Fibroblast of skin of scalp (primary cell): ENCODE results near the gene SPAG17.
A peak's percentile ranks its signal among the peaks of the same experiment; 100 is the strongest.

Source experiments
- DNase-seq: peaks from one replicate; pipeline ENCODE4 v3.0.0-alpha.2; 2013

SPAG17 gene

GRCh38 chr1:118160806-118161205, 24.2 kb downstream of the SPAG17 start:
- peak; percentile 71 for DNase-seq

DNA sequence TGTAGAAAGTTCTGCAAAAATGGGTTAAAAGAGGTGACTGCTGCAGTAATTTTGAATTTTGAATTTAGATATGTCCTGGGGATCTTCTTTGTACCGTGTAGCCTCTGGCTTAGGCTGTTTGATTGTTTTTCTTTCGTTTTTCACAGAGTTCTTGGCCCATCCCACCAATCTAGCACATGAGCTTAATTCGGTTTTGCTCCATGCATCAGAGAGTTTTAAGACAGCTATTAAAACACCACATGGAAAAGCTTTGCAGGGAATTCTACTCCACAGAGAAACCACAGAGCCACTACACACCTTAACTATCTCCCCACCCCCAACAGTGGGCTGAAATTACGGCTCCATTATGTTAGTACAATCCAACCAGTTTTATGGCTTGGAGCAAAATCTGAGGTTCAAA, 25.5 kb downstream of the SPAG17 start:
- peak; percentile 26 for DNase-seq

DNA sequence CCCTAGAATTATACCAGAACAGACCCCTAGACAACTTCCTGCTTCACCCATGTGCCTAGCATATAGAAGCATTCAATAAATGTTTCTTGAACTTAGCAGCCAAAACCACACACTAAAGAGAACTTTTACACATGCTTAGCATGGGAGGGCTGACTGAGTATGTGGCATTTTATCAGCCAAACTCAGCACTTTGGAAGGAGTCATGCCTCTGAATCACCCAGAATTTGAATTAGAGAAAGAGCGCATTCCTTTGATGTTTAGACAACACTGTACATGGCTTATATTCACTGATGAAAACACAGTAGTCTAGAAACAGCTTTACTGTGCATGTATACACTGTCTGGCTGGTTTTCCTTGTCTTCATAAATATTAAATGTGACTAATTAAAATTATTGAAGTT, 26.1 kb downstream of the SPAG17 start:
- DNase-seq: peak; percentile 94

- no peak for DNase-seq
Measured at GRCh38 chr1:118157506-118157905, 27.5 kb downstream of the SPAG17 start.

GRCh38 chr1:118155106-118155505, 29.9 kb downstream of the SPAG17 start:
- no peak for DNase-seq

- DNase-seq: peak; percentile 56
Measured at GRCh38 chr1:118154220-118154619, 30.8 kb downstream of the SPAG17 start.

- DNase-seq: peak; percentile 70
Measured at GRCh38 chr1:118151312-118151937, 33.6 kb downstream of the SPAG17 start.

- no peak for DNase-seq
Measured at GRCh38 chr1:118149799-118150198, 35.2 kb downstream of the SPAG17 start.

DNA sequence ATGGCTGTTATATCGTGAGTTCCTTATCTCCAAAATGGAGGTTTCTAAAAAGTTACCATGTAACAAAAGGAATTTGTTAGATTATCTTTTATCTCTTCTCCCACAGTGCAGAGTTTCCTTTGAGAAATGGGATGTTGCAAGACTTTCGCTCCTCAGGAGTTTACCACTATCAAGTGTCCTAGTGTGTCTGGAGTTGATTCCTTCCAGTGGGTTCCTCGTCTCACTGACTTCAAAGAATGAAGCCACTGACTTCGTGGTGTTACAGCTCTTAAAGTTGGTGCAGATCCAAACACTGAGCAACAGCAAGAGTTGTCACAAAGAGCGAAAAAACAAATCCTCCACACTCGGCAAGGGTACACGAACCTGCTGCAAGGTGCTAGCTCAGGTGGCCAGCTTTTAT, 37.0 kb downstream of the SPAG17 start:
- DNase-seq: peak; percentile 46

GRCh38 chr1:118147522-118147921, 37.5 kb downstream of the SPAG17 start:
- peak; percentile 91 for DNase-seq

- DNase-seq: peak; percentile 50
Measured at GRCh38 chr1:118145721-118146120, 39.3 kb downstream of the SPAG17 start.

- peak; percentile 44 for DNase-seq
Measured at GRCh38 chr1:118144684-118145083, 40.3 kb downstream of the SPAG17 start.

GRCh38 chr1:118143831-118144230, 41.2 kb downstream of the SPAG17 start:
- peak; percentile 74 for DNase-seq

DNA sequence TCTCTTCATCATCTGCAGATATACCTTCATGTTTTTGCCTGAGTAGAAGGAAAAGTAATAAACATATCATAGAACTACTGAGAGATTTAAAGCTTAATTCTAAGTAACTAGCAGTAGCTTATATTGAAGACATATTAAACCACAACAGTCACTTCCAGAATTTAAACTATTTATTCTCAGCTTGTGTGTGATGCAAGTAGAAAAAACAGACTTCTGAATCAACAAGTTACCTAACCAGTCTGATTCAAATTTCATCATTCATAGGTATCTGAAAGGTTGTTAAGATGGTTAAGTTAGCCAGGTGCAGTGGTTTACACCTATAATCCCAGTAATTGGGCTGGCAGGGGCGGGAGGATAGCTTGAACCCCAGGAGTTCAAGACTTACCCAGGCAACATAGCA, 41.9 kb downstream of the SPAG17 start:
- DNase-seq: peak; percentile 45

DNA sequence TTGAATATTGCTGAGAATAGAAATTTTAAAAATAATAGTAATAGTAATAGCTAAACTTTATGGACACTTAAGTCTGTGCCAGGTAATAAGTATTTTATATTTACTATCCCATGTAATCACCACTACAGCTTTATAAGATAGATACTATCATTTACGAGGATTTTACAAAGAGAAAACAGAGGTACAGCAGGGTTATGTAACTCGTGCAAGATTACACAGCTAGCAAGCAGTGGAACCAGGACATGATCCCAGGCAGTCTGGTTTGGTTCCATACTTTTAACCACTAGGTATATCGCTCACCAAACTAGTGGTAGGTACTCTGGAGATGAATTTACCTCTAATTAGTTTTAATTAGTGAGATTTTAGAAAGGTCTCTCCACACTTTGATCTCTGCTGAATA, 42.5 kb downstream of the SPAG17 start:
- no peak for DNase-seq

DNA sequence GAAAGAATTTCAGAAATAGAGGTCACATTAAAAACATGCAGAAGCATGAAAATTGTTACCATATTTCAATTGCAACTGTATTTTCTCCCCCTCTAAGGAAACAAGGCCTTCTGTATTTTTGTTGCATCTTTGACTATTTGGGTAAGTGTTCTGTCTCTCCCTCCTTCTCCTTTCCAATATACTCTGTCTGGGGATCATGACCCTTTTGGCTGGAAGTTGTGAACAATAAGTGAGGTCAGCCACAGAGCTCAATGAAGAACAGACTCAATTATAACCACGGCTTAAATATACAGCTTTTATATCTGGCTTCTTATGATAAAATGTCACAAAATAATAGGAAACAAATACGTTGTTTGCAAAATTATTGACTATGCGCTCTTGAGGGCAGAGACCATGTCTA, 47.1 kb downstream of the SPAG17 start:
- no peak for DNase-seq

- peak; percentile 80 for DNase-seq
Measured at GRCh38 chr1:118136187-118136941, 48.7 kb downstream of the SPAG17 start.

DNA sequence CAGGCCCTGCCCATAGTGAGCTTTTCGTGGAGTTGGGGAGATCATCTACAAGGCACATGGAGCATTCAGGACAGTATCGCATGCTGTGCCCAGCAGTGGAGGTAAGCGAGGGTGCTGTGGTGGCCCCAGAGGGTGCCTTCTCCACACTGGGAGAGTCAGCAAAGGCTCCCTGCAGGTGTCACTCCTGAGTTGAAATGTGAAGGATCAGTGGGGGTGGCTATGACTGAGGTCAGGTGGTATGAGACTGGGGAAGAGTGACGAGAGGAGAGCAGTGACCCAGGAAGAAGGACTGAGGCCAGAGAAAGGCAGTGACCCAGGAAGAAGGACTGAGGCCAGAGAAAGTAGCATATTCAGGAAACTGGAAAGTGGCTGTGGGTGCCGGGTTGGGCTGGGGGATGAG, 53.0 kb downstream of the SPAG17 start:
- no peak for DNase-seq

DNA sequence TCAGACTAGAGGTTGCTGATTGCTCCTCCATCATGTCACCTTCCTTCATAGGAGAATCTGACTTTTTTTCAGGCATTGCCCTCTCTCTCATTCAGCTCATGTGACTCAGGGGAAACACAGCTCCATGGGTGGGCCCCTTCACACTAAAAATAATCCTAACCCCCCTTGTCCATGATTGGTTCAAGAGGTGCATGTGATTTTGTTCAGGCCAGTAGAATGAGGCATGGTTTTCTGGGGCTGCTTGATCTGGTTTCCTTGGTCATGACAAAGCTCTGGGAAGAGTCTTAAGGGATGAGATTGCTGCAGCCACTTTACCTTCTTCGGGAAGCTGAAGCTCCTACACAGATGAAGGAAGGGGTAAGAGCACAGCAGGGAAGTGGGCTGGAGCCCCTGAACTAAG, 56.3 kb downstream of the SPAG17 start:
- no peak for DNase-seq

DNA sequence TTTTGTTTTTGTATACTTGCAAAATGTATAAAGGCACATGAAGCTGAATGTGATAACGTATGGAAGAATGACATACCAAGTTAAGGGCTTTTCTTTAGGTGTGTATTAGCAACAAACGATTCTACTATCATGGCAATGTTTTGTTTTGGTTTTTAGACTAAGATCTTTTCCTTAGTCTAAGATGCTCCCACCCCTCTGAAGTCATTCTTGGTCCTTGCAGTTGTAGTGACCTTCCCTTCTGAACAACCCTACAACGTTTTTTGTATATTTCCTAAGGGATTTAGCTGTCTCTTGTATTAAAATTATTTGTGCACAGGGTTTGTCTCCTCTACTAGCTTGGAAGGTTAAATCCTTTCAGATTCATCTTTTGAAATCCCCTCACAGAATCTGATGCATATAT, 61.0 kb downstream of the SPAG17 start:
- DNase-seq: no peak

DNA sequence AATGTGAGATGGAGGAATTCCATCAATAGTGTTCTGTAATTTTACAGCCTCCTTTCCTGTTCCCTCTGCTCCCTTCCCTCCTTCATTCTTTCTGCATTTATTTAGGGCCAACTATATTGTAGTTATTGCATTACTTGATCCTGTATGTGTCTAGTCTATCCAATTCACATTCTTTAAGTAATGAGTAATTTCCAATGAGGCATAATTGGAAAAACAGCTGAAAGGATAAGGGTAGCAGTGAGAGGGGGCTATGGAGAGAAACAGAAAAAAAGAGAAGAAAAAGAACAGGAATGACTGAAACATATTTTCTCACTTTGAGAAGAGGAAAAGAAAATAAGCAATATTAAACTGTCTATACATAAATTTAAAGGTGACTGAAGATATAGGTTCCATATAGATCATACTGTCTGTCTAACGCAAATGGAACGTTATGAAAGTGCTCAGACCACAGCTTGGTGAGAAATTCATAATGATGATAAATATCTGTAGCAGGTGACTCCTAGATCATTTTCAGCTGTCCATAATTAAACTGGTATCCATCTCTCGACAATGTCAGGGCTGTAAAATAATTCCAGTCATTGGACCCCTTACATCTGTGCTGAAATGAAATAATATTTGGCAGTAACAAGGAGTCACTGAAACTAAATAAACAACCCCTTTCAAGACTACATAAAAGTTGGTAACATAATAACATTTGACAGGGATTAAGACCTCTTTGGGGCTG, 61.8 kb downstream of the SPAG17 start:
- DNase-seq: no peak

GRCh38 chr1:118122234-118123004, 62.6 kb downstream of the SPAG17 start:
- peak; percentile 52 for DNase-seq
